ENCODE measurements around the gene RNF44.
A peak's percentile ranks its signal among the peaks of the same experiment; 100 is the strongest.
"Not testable (repeated sequence)": the region's sequence is repeated elsewhere in the genome, so short reads cannot be mapped to it uniquely, and the experiment has no call there.

Gene RNF44

DNA sequence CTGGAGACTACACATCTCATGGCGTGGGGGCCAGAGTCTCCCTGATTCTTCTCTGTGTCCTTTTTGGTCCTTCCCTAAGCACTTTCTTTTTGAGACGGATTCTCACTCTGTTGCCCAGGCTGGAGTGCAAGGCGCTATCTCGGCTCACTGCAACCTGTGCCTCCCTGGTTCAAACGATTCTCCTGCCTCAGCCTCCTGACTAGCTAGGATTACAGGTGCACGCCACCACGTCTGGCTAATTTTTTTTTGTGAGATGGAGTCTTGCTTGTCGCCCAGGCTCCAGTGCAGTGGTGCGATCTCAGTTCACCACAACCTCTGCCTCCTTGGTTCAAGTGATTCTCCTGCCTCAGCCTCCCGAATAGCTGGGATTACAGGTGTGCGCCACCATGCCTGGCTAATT lies 13.7 kb upstream of the RNF44 start:
- DNase-seq = not testable (repeated sequence)

DNA sequence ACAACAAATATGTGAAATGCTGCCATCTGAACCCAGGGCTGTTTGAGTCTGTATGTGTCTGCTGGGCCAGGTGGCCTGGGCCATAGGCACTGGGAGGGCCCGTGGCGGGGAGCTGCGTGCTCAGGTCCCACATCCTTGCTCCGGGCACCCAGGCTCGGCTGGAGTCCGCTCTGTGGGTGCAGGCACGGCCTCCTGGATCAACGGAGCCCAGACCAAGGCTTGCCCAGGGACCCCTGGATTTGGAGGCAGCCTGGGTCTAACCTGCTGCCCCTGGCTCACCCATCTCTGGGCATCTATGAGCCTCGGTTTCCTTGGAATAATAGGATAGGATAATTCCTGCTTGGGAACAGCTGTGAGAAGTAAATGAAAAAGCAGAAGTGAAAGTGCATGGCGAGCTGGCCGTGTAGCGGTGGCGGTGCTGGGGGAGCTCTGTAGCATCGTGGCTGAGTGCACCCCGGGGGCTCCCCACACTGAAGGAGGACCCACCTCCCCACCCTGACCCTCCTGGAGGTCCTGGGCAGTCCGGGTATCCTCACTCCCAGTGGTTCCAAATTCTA lies 13.2 kb upstream of the RNF44 start:
- no peak for DNase-seq

- no peak for DNase-seq
Observed at GRCh38 chr5:176549871-176550270, 12.7 kb upstream of the RNF44 start.

- no peak for DNase-seq
Observed at GRCh38 chr5:176548967-176549444, 11.8 kb upstream of the RNF44 start, which contains the start of gene CDHR2. CDHR2 (plus strand) TSS chr5:176549342; CDS start chr5:176565353, 16,011 bp downstream.

DNA sequence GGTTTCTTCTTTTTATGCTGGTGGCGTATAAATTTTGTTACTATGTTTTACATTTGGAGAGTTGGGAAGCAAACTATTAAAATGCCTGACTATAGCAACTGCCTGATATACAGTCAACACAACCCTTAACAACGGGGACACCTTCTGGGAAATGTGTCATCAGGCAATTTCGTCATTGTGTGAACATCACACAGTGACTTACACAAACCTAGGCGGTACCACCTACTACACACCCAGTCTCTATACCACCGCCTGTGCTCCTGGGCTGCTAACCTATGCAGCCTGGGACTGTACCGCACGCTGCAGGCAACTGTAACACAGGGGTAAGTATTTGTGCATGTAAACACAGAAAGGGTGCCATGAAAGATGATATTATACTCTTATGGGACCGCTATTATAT lies 10.6 kb upstream of the RNF44 start:
- no peak for DNase-seq

- DNase-seq = no peak
Observed at GRCh38 chr5:176545737-176546509, 8.7 kb upstream of the RNF44 start.

GRCh38 chr5:176545388-176545736 lies 8.2 kb upstream of the RNF44 start:
- DNase-seq = no peak

- DNase-seq = peak; percentile 91
Observed at GRCh38 chr5:176543428-176544182, 6.4 kb upstream of the RNF44 start.

DNA sequence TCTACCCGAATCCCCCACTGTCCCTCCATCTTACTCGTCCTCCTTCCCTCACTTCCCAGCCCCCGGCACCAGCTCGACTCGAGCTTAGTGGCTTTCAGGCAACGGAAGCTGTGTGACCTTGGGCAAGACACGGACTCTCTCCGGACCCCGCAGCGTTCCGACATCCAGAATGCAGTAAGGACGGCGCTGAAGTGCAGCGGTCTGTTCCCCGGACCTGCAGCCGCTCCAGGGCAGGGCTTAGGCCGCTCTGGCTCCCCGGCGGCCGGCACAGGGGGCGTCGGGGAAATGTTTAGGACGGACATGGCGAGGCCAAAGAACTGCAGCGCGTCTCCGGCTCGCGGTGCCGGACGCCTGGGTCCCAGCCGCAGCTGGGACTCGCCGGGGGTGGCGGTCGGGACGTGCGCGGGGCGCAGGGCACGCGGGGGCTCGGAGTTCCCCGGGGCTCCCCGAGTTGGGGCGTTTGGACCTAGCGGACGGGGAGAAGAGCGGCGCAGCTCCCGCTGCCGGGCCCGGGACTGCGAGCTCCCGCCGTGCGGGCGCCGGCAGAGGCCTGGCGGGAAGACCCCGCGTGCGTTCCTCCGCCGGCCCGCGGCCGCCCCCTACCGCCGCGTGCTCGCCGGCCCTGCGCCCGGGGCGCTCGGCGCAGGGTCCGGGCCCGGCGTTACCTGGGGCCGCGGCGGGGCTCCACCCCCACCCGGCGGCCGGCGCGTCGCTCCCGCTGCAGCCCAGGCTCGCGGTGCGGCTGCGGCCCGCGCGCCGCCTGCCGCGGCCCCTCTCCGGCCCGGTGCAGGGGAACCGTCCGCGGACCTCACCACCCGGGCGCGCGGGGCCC lies 5.6 kb upstream of the RNF44 start:
- peak; percentile 45 for DNase-seq

GRCh38 chr5:176542135-176542595 lies 5.0 kb upstream of the RNF44 start:
- peak; percentile 62 for DNase-seq

DNA sequence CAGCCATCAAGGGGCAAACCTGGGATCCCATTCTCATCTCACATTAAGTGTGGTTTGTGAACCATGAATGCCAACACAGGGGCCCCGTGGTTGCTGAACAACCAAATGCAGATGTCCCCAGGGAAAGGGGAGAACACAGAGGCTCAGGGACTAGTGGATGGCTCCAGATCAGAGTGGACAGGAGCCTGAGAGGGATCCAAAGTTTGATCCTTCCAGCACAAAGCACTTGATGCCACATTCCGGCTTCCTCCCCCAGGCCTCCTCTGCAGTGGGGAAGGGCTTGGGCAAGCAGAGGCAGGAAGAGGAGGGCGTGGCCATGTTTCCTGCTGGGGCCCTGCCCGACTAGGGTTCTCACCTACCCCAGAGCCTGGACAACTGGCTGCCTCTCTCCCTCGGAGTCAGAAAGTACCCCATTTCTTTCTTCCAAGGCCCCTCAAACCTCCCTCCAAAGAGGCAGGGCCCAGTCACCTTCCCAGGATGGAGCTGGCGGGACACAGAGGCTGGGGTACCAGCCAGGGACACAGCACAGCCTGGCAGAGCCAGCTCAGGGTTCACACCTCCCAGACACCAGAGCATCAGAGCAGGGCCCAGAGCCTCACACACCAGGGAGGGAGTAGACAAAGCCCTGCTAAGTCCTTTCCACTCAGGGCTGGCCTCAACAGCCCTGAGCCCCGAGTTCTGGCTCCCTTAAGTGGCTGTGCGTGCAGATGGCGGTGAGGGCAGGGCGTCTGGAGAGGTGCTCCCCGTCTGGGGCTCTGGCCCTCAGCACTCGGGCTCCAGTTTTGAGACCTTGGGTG lies 4.3 kb upstream of the RNF44 start:
- peak; percentile 88 for DNase-seq

GRCh38 chr5:176540956-176541337 lies 3.7 kb upstream of the RNF44 start:
- DNase-seq = no peak

- DNase-seq = no peak
Observed at GRCh38 chr5:176540476-176540899, 3.3 kb upstream of the RNF44 start.

- no peak for DNase-seq
Observed at GRCh38 chr5:176538989-176539384, 1.8 kb upstream of the RNF44 start.

DNA sequence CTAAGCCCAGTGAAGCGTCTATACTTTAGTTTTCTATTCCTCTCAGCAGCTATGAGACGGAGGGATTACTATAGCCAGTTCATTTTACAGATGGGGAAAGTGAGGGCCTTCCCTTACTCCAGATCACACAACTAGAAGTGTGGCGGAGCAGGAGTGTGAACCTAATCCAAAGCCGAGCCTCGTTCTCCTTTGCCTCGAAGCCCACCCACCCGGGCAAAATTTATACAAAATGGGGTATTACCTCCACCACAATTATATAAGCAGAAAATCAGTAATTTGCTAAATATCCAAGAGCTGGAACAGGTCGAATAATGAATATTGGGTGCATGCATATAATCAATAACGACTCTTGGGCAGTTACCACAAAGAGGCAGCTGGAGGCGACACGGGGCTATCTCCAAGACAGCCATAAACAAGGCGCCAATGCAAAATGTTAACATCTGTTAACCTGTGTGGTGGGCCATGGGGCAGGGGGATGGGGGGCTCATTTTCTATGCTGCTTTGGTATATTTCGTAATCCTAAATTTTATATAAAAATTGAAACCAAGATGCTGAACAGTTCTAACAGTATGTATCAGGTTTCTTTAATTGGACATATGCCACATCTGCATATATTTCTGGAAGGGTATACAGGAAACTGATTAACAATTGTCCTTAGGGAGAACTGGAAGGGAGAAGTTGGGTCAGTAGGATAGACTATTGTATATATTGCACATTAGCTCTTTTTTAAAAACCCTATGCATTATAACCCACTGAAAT lies 1.2 kb upstream of the RNF44 start:
- DNase-seq = no peak

GRCh38 chr5:176537554-176538229 lies 490 bp upstream of the RNF44 start:
- peak; percentile 100 for DNase-seq

DNA sequence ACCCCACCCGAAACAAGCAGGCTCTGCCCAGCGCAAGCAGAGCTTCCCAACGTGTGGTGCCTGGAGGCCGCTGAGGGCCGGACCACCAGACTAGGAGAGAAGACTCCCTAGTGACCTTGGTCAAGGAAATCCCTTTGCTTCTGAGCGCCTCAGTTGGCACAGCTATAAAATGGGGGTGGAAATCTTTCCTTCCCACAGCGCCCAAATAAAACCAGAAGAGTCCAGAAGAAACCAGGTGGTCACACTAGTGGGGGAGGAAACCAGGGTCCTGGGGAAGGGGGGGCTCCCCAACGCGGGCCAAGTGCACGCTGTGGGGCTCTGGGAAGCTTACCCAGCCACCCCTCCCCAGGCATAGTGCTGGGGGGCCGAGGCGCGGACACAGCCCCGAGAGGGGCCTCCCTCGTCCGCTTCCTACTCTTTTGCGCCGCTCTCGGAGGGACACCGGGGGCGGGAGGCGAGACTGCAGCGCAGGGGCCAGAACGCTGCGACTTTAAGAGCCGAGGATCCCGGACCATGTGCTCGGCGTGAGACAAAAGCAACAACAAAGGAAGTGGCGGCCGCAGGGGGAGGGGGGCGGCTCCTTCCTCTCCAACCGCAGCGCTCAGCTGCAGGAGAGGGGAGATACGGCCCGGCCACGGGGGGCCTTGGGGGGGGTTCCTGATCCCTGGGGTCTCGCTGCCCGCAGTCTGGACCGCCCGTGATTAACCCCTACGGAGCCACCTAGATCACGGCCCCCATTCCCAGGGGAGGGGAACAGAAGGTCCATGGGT lies 885 bp downstream of the RNF44 start:
- DNase-seq = peak; percentile 92

DNA sequence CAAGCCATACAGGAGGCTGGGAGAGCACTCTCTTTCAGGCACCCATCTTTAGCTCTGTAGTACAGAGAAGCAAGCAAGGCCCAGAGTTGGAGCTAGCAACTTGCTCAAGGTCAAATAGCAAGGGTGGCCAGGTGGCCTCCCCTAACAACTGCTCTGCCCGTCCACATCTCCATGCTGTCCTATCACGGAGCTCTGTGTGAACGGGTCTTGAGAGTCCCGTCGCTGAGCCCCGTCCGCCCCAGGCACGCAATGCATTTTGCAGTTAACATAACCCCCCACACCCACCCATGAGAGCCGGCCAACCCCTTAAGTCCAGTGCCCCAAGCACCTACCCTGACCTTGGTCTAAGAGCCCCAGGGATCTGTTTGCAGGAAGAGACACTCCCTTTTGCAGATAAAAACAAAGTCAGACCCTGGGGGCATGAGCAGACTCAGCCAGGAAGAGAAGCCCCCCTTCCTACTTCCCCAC lies 1.5 kb downstream of the RNF44 start:
- peak; percentile 42 for DNase-seq

GRCh38 chr5:176535101-176535663 lies 2.0 kb downstream of the RNF44 start:
- peak; percentile 81 for DNase-seq

Data from hematopoietic multipotent progenitor cell treated with erythropoietin and hydrocortisone succinate and interleukin-3 and kit ligand, for 6 days (in vitro differentiated cells).